D721Med (cell line): ENCODE results near the gene KPRP.

ENCODE experiments used
- DNase-seq: peaks from one replicate; pipeline ENCODE4 v3.0.0; 2011; ENCODE audit warnings: low spot score; ENCODE audit not compliant: insufficient read length
- FAIRE-seq: peaks from 2 replicates; lab custom pipeline; 2011; peaks lifted over from hg19 to GRCh38; lab: Jason Lieb, UNC
- CTCF ChIP-seq: IDR thresholded peaks from 2 replicates; pipeline ENCODE4 v1.5.1; 2012; ENCODE audit warnings: mild to moderate bottlenecking, control low read depth; ENCODE audit not compliant: insufficient read depth; ENCODE audit errors: missing control alignments

Gene KPRP

DNA sequence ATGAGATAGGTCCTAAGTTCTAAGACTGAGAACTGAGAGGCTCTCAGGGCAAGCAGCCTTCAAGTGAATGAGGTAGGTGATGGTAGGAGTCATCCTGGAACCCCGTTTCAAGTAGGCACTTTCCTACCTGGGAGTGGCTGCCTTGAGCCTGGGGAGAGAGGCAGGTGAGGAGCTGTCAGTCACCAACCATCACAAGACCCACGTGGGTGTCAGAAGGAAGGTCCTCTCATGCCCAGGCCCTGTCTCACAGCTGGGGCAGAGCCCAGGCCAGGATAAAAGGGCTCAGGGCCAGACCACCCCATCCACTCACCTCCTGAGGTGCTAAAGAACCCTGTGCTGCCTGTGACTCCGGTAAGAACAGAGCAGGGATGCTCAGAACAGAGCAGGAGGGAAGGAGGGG lies 38.6 kb downstream of the KPRP start, which contains the start of gene LCE1D:
Gene LCE1D (plus strand): TSS at position 301 of the 400 bp plus-strand sequence. CDS start 1,074 bp downstream, outside the sequence.
- no peak for DNase-seq
- FAIRE-seq, result no peak
- TF ChIP-seq CTCF, result no peak

DNA sequence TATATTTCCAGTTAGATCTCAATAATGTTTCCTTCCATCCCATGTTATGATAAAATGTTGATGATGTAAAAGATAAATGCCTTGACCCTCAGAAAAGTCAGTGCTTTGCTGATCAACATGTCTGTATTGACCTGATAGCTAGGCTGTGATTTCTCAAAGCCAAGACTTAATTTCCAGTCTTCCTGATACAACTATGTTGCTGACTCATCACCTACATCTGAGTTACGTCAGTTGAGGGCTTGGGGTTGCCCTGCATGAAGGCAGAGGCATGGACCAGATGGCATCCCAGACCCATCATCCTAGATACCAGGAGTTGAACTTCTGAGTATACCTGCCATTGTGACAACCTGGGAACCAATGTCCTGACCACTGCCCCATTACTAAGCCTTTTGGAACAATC lies 43.5 kb downstream of the KPRP start:
- no peak for TF ChIP-seq CTCF
- DNase-seq (no peak), FAIRE-seq (no peak)

- no peak for FAIRE-seq
- no peak for DNase-seq
- no peak for TF ChIP-seq CTCF
These were observed 48.8 kb downstream of the KPRP start, which contains the start of gene LCE1C for GRCh38 chr1:152806576-152806975. Gene LCE1C, minus strand, starts transcription at chr1:152806651. Its CDS starts 1,173 bp downstream, at chr1:152805478.

DNA sequence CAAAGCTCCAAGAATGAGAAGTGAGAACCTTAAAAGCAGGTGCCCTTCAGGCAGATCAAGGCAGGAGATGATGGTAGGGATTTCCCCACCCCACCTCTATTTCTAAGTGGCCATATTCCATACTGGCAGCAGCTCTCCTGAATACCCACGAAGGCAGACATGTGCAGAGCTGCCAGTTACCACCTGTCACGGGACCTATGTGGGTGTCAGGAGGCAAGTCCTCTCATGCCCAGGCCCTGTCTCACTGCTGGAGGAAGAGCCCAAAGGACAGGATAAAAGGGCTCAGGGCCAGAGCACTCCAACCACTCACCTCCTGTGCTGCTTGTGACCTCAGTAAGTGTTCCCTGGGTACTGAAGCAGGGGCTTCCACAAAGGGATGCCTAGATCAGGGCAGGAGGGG lies 53.2 kb downstream of the KPRP start:
- no peak for TF ChIP-seq CTCF
- FAIRE-seq (no peak), DNase-seq (no peak)
